ENCODE data around the gene APBB2.

The APBB2 gene

DNA sequence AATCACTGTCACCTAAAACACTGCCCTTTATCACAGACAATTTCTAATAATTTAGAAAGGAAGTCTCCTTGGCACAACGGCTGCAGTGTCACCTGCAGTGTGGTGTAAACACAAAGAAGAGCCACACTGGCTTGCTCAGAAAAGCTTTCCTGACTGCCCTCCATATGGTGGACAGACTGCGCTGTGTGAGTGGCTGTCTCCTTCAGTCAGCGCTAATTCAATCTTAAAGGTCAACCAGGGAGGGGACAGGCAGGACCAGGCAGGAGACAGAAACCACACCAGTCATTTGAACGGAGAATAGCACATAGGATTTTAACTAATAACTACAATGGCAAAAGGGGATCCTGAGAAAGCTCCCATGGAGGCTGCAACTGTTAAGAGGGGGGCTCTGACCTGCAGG, 332.5 kb downstream of the APBB2 start:
- 98% methylated on average over 3 of the region's 4 CpGs for WGBS
- no peak overlapping the region for H3K18ac ChIP-seq (ENCODE audit: low read depth in 1 of 2, low read length in 2 of 2)
- peaks cover 2% of the 10 kb centered on the region for H3K4me1 ChIP-seq (ENCODE audit: control insufficient read depth, insufficient read depth, low read depth, low read length)

DNA sequence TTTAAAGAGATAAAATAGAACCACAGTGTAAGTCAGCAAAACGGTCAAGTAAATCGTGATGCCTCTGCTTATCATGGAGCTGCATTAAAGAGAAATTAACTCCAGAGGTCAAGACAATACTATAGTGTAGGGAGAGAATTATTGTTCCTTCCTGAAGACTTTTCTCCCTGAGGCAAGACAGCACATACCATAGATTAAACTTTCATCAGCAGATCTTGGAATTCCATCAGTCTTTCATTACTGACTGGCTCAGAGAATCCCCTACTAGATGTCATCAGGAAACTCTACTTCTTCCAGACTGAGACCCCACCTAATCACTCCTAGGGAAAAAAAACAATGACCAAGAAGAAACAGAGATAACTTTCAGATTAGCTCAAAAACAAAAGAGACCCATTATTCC, 333.2 kb downstream of the APBB2 start:
- H3K36me3 ChIP-seq (ENCODE audit: control insufficient read depth in 1 of 2, insufficient read depth in 2 of 2, low read depth in 1 of 2, low read length in 2 of 2): peaks cover 26 to 33% of the 10 kb centered on the region in 2 experiments
- WGBS: 92% methylated on average over 2 of the region's 2 CpGs
- H2BK15ac ChIP-seq (ENCODE audit: low read depth, poor library complexity, severe bottlenecking): no peak overlapping the region
- H4K8ac ChIP-seq (ENCODE audit: low read length): no peak overlapping the region
- no peak overlapping the region for H2AFZ ChIP-seq (ENCODE audit: low read depth, low read length)
- DNase-seq: no peak
- peaks cover 27% of the 10 kb centered on the region for H3K79me1 ChIP-seq (replicated peaks; ENCODE audit: low read length, poor library complexity, severe bottlenecking)
- H3K9me3 ChIP-seq (ENCODE audit: control insufficient read depth, low read length): no peaks in the 10 kb centered on the region
- no peak overlapping the region for H3K14ac ChIP-seq (ENCODE audit: low read length in 2 of 2)
- no peak overlapping the region for H2BK5ac ChIP-seq (ENCODE audit: low read depth, low read length, poor library complexity, severe bottlenecking)
- no peak overlapping the region for H3K4ac ChIP-seq (ENCODE audit: low read depth in 1 of 2, low read length in 2 of 2)
- no peak overlapping the region for H3K4me3 ChIP-seq (ENCODE audit: insufficient read depth in 1 of 2, low read depth in 1 of 2, low read length in 2 of 2)
- no peak overlapping the region for H3K18ac ChIP-seq (ENCODE audit: low read depth in 1 of 2, low read length in 2 of 2)
- peaks cover 2% of the 10 kb centered on the region for H3K4me1 ChIP-seq (ENCODE audit: control insufficient read depth, insufficient read depth, low read depth, low read length)
- no peak overlapping the region for H2BK12ac ChIP-seq (ENCODE audit: low read length in 2 of 2)
- no peak overlapping the region for H3K9ac ChIP-seq (ENCODE audit: low read length)
- no peak overlapping the region for H2AK5ac ChIP-seq (ENCODE audit: low read length, severe bottlenecking)
- no peak overlapping the region for H4K91ac ChIP-seq (ENCODE audit: low read length)
- H3K27ac ChIP-seq (ENCODE audit: low read length, poor library complexity, severe bottlenecking): no peak overlapping the region
- no peaks in the 10 kb centered on the region for H3K27me3 ChIP-seq (ENCODE audit: control insufficient read depth in 1 of 2, insufficient read depth in 1 of 2, low read length in 2 of 2)
- H3K23ac ChIP-seq (ENCODE audit: low read length in 2 of 2): no peak overlapping the region
- H2BK120ac ChIP-seq (ENCODE audit: low read depth, low read length): no peak overlapping the region
- H3K4me2 ChIP-seq (ENCODE audit: low read length, poor library complexity, severe bottlenecking): no peak overlapping the region

More for the DNA sequence above, 332.5 kb downstream of the APBB2 start:
- H3K27me3 ChIP-seq (ENCODE audit: control insufficient read depth in 1 of 2, insufficient read depth in 1 of 2, low read length in 2 of 2): no peaks in the 10 kb centered on the region
- no peak overlapping the region for H2BK5ac ChIP-seq (ENCODE audit: low read depth, low read length, poor library complexity, severe bottlenecking)
- no peak overlapping the region for H4K91ac ChIP-seq (ENCODE audit: low read length)
- no peak overlapping the region for H3K27ac ChIP-seq (ENCODE audit: low read length, poor library complexity, severe bottlenecking)
- no peak overlapping the region for H3K9ac ChIP-seq (ENCODE audit: low read length)
- peaks cover 31% of the 10 kb centered on the region for H3K79me1 ChIP-seq (replicated peaks; ENCODE audit: low read length, poor library complexity, severe bottlenecking)
- H2AK5ac ChIP-seq (ENCODE audit: low read length, severe bottlenecking): no peak overlapping the region
- H3K36me3 ChIP-seq (ENCODE audit: control insufficient read depth in 1 of 2, insufficient read depth in 2 of 2, low read depth in 1 of 2, low read length in 2 of 2): peaks cover 33% of the 10 kb centered on the region in 2 experiments
- no peak overlapping the region for H3K4me2 ChIP-seq (ENCODE audit: low read length, poor library complexity, severe bottlenecking)
- H3K14ac ChIP-seq (ENCODE audit: low read length in 2 of 2): no peak overlapping the region
- H3K9me3 ChIP-seq (ENCODE audit: control insufficient read depth, low read length): no peaks in the 10 kb centered on the region
- no peak overlapping the region for H3K4ac ChIP-seq (ENCODE audit: low read depth in 1 of 2, low read length in 2 of 2)
- no peak overlapping the region for H3K4me3 ChIP-seq (ENCODE audit: insufficient read depth in 1 of 2, low read depth in 1 of 2, low read length in 2 of 2)
- H2BK15ac ChIP-seq (ENCODE audit: low read depth, poor library complexity, severe bottlenecking): no peak overlapping the region
- H2BK12ac ChIP-seq (ENCODE audit: low read length in 2 of 2): no peak overlapping the region
- H3K23ac ChIP-seq (ENCODE audit: low read length in 2 of 2): no peak overlapping the region
- H4K8ac ChIP-seq (ENCODE audit: low read length): no peak overlapping the region
- DNase-seq: no peak
- H2BK120ac ChIP-seq (ENCODE audit: low read depth, low read length): no peak overlapping the region
- no peak overlapping the region for H2AFZ ChIP-seq (ENCODE audit: low read depth, low read length)

- H2BK15ac ChIP-seq (ENCODE audit: low read depth, poor library complexity, severe bottlenecking): no peak overlapping the region
- no peak overlapping the region for H4K8ac ChIP-seq (ENCODE audit: low read length)
- H2BK12ac ChIP-seq (ENCODE audit: low read length in 2 of 2): no peak overlapping the region
- H2AFZ ChIP-seq (ENCODE audit: low read depth, low read length): no peak overlapping the region
- H2AK5ac ChIP-seq (ENCODE audit: low read length, severe bottlenecking): peak overlapping the region; percentile 23
- H3K4me1 ChIP-seq (ENCODE audit: control insufficient read depth, insufficient read depth, low read depth, low read length): peaks cover 4% of the 10 kb centered on the region
- no peak overlapping the region for H3K14ac ChIP-seq (ENCODE audit: low read length in 2 of 2)
- peaks cover 23 to 33% of the 10 kb centered on the region in 2 experiments for H3K36me3 ChIP-seq (ENCODE audit: control insufficient read depth in 1 of 2, insufficient read depth in 2 of 2, low read depth in 1 of 2, low read length in 2 of 2)
- no peak overlapping the region for H2BK5ac ChIP-seq (ENCODE audit: low read depth, low read length, poor library complexity, severe bottlenecking)
- H3K4me3 ChIP-seq (ENCODE audit: insufficient read depth in 1 of 2, low read depth in 1 of 2, low read length in 2 of 2): no peak overlapping the region
- no CpG with 5 or more reads among the region's 6 CpGs for WGBS
- no peak for DNase-seq
- H4K91ac ChIP-seq (ENCODE audit: low read length): no peak overlapping the region
- no peak overlapping the region for H3K27ac ChIP-seq (ENCODE audit: low read length, poor library complexity, severe bottlenecking)
- no peak overlapping the region for H3K23ac ChIP-seq (ENCODE audit: low read length in 2 of 2)
- H3K18ac ChIP-seq (ENCODE audit: low read depth in 1 of 2, low read length in 2 of 2): no peak overlapping the region
- no peak overlapping the region for H2BK120ac ChIP-seq (ENCODE audit: low read depth, low read length)
- H3K27me3 ChIP-seq (ENCODE audit: control insufficient read depth in 1 of 2, insufficient read depth in 1 of 2, low read length in 2 of 2): no peaks in the 10 kb centered on the region
- no peak overlapping the region for H3K4me2 ChIP-seq (ENCODE audit: low read length, poor library complexity, severe bottlenecking)
- no peaks in the 10 kb centered on the region for H3K9me3 ChIP-seq (ENCODE audit: control insufficient read depth, low read length)
- H3K9ac ChIP-seq (ENCODE audit: low read length): no peak overlapping the region
- no peak overlapping the region for H3K4ac ChIP-seq (ENCODE audit: low read depth in 1 of 2, low read length in 2 of 2)
- H3K79me1 ChIP-seq (replicated peaks; ENCODE audit: low read length, poor library complexity, severe bottlenecking): peaks cover 22% of the 10 kb centered on the region
Observed at GRCh38 chr4:40878548-40879055, 335.7 kb downstream of the APBB2 start.

- H3K9ac ChIP-seq (ENCODE audit: low read length): no peak overlapping the region
- no peaks in the 10 kb centered on the region for H3K27me3 ChIP-seq (ENCODE audit: control insufficient read depth in 1 of 2, insufficient read depth in 1 of 2, low read length in 2 of 2)
- H3K4ac ChIP-seq (ENCODE audit: low read depth in 1 of 2, low read length in 2 of 2): no peak overlapping the region
- no peak overlapping the region for H3K18ac ChIP-seq (ENCODE audit: low read depth in 1 of 2, low read length in 2 of 2)
- H3K4me2 ChIP-seq (ENCODE audit: low read length, poor library complexity, severe bottlenecking): no peak overlapping the region
- no peak overlapping the region for H2BK5ac ChIP-seq (ENCODE audit: low read depth, low read length, poor library complexity, severe bottlenecking)
- 98% methylated on average over 5 of the region's 6 CpGs for WGBS
- no peak overlapping the region for H2BK120ac ChIP-seq (ENCODE audit: low read depth, low read length)
- no peak overlapping the region for H4K8ac ChIP-seq (ENCODE audit: low read length)
- peaks cover 4% of the 10 kb centered on the region for H3K4me1 ChIP-seq (ENCODE audit: control insufficient read depth, insufficient read depth, low read depth, low read length)
- no peaks in the 10 kb centered on the region for H3K9me3 ChIP-seq (ENCODE audit: control insufficient read depth, low read length)
- no peak overlapping the region for H3K27ac ChIP-seq (ENCODE audit: low read length, poor library complexity, severe bottlenecking)
- H2BK12ac ChIP-seq (ENCODE audit: low read length in 2 of 2): no peak overlapping the region
- H3K14ac ChIP-seq (ENCODE audit: low read length in 2 of 2): no peak overlapping the region
- no peak for DNase-seq
- no peak overlapping the region for H2BK15ac ChIP-seq (ENCODE audit: low read depth, poor library complexity, severe bottlenecking)
- H3K36me3 ChIP-seq (ENCODE audit: control insufficient read depth in 1 of 2, insufficient read depth in 2 of 2, low read depth in 1 of 2, low read length in 2 of 2): peaks cover 13 to 26% of the 10 kb centered on the region in 2 experiments
- H4K91ac ChIP-seq (ENCODE audit: low read length): no peak overlapping the region
- peaks cover 21% of the 10 kb centered on the region for H3K79me1 ChIP-seq (replicated peaks; ENCODE audit: low read length, poor library complexity, severe bottlenecking)
- H2AFZ ChIP-seq (ENCODE audit: low read depth, low read length): no peak overlapping the region
- H2AK5ac ChIP-seq (ENCODE audit: low read length, severe bottlenecking): no peak overlapping the region
- H3K23ac ChIP-seq (ENCODE audit: low read length in 2 of 2): no peak overlapping the region
- H3K4me3 ChIP-seq (ENCODE audit: insufficient read depth in 1 of 2, low read depth in 1 of 2, low read length in 2 of 2): no peak overlapping the region
Observed at GRCh38 chr4:40877081-40877480, 337.3 kb downstream of the APBB2 start.

All from mesenchymal stem cell (in vitro differentiated cells and primary cell).